ENCODE results near the gene GLT1D1. TPM values are rescaled to one million over a fixed set of nuclear protein-coding genes. Genes with fewer than 3 reads are reported as not detected.

Gene GLT1D1
- total RNA-seq, 2 experiments from 2014 or later = 0.32 TPM; not detected in 1

DNA sequence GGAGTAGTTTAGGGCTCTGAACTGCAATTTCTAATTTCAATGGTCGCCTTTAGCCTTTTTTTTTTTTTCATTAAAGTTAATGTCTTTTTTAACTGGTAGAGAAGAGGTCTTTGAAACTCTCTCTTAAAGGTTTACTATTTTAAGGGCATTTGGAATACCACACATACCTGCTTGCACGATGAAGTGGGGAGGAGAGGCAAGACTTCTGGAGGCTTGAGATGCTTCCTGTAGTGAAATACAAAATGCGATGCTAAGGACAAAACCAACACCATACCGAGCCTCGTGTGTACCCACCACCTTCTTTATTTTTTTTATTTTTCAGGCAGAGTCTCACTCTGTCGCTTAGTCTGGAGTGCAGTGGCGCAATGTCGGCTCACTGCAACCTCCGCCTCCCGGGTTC is 57.4 kb downstream of the GLT1D1 start:
- no peak for DNase-seq (ENCODE audit: low spot score)

DNA sequence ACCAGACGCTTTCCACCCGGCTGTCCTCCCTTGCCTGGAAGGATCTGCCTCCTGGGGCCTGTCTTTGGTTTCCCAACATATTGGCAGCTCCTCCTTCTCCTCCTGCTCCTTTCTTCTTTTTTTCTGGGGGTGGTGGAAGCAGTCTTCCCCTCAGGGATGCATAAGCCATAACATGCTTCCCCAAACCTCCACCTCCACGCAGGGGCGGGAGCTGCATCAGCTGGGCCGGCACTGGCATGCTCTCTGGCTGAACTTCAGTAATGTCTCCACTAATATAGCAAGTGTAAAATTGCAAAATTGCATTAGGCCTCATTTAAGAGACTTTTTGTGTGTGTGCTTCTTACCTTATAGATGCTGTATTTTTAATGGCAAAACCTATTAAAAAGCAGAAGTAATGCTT is 58.6 kb downstream of the GLT1D1 start:
- intact Hi-C loops (cut with micrococcal nuclease; ENCODE audit: unreplicated experiment) = no loop called here
- BruUV-seq (replicated peaks) = no TSS peak
- DNase-seq (ENCODE audit: low spot score) = no peak
- H3K4me2 ChIP-seq (ENCODE audit: low read length) = no peak overlapping the region
- H3K79me2 ChIP-seq (ENCODE audit: insufficient read depth, low read depth, low read length) = no peaks in the 10 kb centered on the region
- POLR2A ChIA-PET = no interaction called here
- CTCF ChIA-PET (ENCODE audit: unreplicated experiment) = no interaction called here
- no peaks in the 10 kb centered on the region for H3K36me3 ChIP-seq (ENCODE audit: insufficient read depth, low read length)
- H3K9me2 ChIP-seq (ENCODE audit: insufficient read depth, low read length) = no peaks in the 10 kb centered on the region
- no peak overlapping the region for H3K4me3 ChIP-seq (ENCODE audit: low read depth, low read length, poor library complexity, severe bottlenecking)
- TF ChIP-seq, protein P1, sequence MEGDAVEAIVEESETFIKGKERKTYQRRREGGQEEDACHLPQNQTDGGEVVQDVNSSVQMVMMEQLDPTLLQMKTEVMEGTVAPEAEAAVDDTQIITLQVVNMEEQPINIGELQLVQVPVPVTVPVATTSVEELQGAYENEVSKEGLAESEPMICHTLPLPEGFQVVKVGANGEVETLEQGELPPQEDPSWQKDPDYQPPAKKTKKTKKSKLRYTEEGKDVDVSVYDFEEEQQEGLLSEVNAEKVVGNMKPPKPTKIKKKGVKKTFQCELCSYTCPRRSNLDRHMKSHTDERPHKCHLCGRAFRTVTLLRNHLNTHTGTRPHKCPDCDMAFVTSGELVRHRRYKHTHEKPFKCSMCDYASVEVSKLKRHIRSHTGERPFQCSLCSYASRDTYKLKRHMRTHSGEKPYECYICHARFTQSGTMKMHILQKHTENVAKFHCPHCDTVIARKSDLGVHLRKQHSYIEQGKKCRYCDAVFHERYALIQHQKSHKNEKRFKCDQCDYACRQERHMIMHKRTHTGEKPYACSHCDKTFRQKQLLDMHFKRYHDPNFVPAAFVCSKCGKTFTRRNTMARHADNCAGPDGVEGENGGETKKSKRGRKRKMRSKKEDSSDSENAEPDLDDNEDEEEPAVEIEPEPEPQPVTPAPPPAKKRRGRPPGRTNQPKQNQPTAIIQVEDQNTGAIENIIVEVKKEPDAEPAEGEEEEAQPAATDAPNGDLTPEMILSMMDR (conservative IDR thresholded peaks at IDR 0.05; ENCODE audit: low read length) = no peak
- no peak for TF ChIP-seq EZH2phosphoT487 (IDR thresholded peaks at IDR 0.05; ENCODE audit: borderline replicate concordance, low read depth, low read length)
- no peaks in the 10 kb centered on the region for H3K4me1 ChIP-seq (ENCODE audit: insufficient read depth, low read length, poor library complexity, severe bottlenecking)
- no peak overlapping the region for H2AFZ ChIP-seq (ENCODE audit: low read length)
- H3K9me3 ChIP-seq (ENCODE audit: low read length) = no peaks in the 10 kb centered on the region
- H3K27ac ChIP-seq (ENCODE audit: low read depth, low read length, poor library complexity, severe bottlenecking) = no peak overlapping the region
- H4K20me1 ChIP-seq (ENCODE audit: insufficient read depth, low read length) = no peaks in the 10 kb centered on the region

More for the DNA sequence above, 57.4 kb downstream of the GLT1D1 start:
- H3K36me3 ChIP-seq (ENCODE audit: insufficient read depth, low read length) = no peaks in the 10 kb centered on the region
- no peaks in the 10 kb centered on the region for H4K20me1 ChIP-seq (ENCODE audit: insufficient read depth, low read length)
- TF ChIP-seq, protein P1 (conservative IDR thresholded peaks at IDR 0.05; ENCODE audit: low read length) = no peak
- no peak overlapping the region for H2AFZ ChIP-seq (ENCODE audit: low read length)
- CTCF ChIA-PET (ENCODE audit: unreplicated experiment) = no interaction called here
- intact Hi-C loops (cut with micrococcal nuclease; ENCODE audit: unreplicated experiment) = no loop called here
- H3K4me2 ChIP-seq (ENCODE audit: low read length) = no peak overlapping the region
- no peaks in the 10 kb centered on the region for H3K79me2 ChIP-seq (ENCODE audit: insufficient read depth, low read depth, low read length)
- no TSS peak for BruUV-seq (replicated peaks)
- H3K4me3 ChIP-seq (ENCODE audit: low read depth, low read length, poor library complexity, severe bottlenecking) = no peak overlapping the region
- H3K9me3 ChIP-seq (ENCODE audit: low read length) = no peaks in the 10 kb centered on the region
- no peaks in the 10 kb centered on the region for H3K4me1 ChIP-seq (ENCODE audit: insufficient read depth, low read length, poor library complexity, severe bottlenecking)
- no peaks in the 10 kb centered on the region for H3K9me2 ChIP-seq (ENCODE audit: insufficient read depth, low read length)
- POLR2A ChIA-PET = interaction anchor here (0.7 kb wide), 1 partner anchor 219 kb away, joined by 3 read pairs; no protein-coding TSS in a partner anchor
- H3K27ac ChIP-seq (ENCODE audit: low read depth, low read length, poor library complexity, severe bottlenecking) = no peak overlapping the region

DNA sequence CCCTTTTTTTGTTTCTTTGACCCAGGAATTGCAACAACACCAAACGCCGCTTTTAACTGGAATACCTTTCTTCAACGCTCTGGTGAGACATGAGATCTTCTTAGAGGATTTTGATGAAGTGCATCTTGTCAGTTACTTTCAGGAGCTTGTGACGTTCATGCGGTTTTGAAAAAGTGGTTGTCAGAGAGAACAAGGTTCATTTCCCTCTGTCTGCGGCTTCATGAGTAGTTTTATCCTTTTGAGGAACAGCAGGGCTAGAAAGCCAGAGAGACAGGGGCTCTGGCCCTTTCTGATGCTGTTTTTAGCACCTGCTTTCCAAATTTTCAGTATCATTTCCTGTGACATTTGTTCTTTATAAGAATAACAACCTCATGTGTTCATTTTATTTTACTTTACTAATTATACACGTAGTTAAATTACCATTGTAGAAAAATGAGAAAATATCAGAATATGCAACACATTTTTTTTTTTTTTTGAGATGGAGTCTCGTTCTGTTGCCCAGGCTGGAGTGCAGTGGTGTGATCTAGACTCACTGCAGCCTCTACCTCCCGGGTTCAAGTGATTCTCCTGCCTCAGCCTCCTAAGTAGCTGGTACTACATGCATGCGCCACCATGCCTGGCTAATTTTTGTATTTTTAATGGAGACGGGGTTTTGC is 61.8 kb downstream of the GLT1D1 start:
- H3K36me3 ChIP-seq (ENCODE audit: insufficient read depth, low read length) = no peaks in the 10 kb centered on the region
- no peak overlapping the region for H3K4me3 ChIP-seq (ENCODE audit: low read depth, low read length, poor library complexity, severe bottlenecking)
- no peaks in the 10 kb centered on the region for H4K20me1 ChIP-seq (ENCODE audit: insufficient read depth, low read length)
- intact Hi-C loops (cut with micrococcal nuclease; ENCODE audit: unreplicated experiment) = no loop called here
- no peaks in the 10 kb centered on the region for H3K9me3 ChIP-seq (ENCODE audit: low read length)
- no peak overlapping the region for H2AFZ ChIP-seq (ENCODE audit: low read length)
- no TSS peak for BruUV-seq (replicated peaks)
- no peaks in the 10 kb centered on the region for H3K9me2 ChIP-seq (ENCODE audit: insufficient read depth, low read length)
- DNase-seq (ENCODE audit: low spot score) = peak; percentile 3
- H3K4me1 ChIP-seq (ENCODE audit: insufficient read depth, low read length, poor library complexity, severe bottlenecking) = no peaks in the 10 kb centered on the region
- TF ChIP-seq EZH2phosphoT487 (IDR thresholded peaks at IDR 0.05; ENCODE audit: borderline replicate concordance, low read depth, low read length) = no peak
- TF ChIP-seq, protein P1 (conservative IDR thresholded peaks at IDR 0.05; ENCODE audit: low read length) = no peak
- H3K27ac ChIP-seq (ENCODE audit: low read depth, low read length, poor library complexity, severe bottlenecking) = no peak overlapping the region
- H3K79me2 ChIP-seq (ENCODE audit: insufficient read depth, low read depth, low read length) = no peaks in the 10 kb centered on the region
- CTCF ChIA-PET (ENCODE audit: unreplicated experiment) = no interaction called here
- H3K4me2 ChIP-seq (ENCODE audit: low read length) = no peak overlapping the region
- POLR2A ChIA-PET = no interaction called here
